ENCODE data around the gene MEOX1.
A peak's percentile ranks its signal among the peaks of the same experiment; 100 is the strongest.
"Not testable (repeated sequence)": the region's sequence is repeated elsewhere in the genome, so short reads cannot be mapped to it uniquely, and the experiment has no call there.

Gene MEOX1

GRCh38 chr17:43609613-43610385 is 51.9 kb downstream of the MEOX1 start:
- H3K4me3 ChIP-seq (ENCODE audit: low read depth, low read length): no peak overlapping the region
- H3K9me3 ChIP-seq (ENCODE audit: severe bottlenecking): peaks cover 12% of the 10 kb centered on the region
- no peaks in the 10 kb centered on the region for H3K27me3 ChIP-seq (ENCODE audit: insufficient read depth, low read depth, severe bottlenecking)
- TF ChIP-seq CTCF (IDR thresholded peaks at IDR 0.05; ENCODE audit: low read depth, low read length): no peak
- DNase-seq: no peak
- H3K36me3 ChIP-seq: no peaks in the 10 kb centered on the region
- no peak overlapping the region for H3K27ac ChIP-seq

DNA sequence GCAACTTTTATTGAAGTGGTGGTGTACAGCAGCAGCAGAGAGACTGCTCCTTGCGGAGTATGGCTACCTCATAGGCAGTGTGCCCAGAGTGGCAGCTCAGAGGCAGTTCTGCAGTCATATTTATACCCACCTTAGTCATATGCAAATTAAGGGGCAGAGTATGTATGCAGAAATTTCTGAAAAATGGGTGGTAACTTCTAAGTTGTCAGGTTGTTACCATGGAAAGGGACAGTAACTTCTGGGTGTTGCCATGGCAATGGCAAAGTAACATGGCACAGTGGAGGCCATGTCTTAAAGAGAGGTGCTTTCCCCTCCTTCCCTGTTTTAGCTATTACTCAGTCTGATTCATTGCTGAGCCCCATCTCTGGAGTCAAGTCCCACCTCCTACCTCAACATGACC is 53.4 kb downstream of the MEOX1 start:
- Histone ChIP-seq H3K36me3 (no peaks in the 10 kb centered on the region), H3K27ac (no peak overlapping the region), H3K4me3 (ENCODE audit: low read depth, low read length) (no peak overlapping the region), H3K9me3 (ENCODE audit: severe bottlenecking) (peaks cover 12% of the 10 kb centered on the region), H3K27me3 (ENCODE audit: insufficient read depth, low read depth, severe bottlenecking) (no peaks in the 10 kb centered on the region)
- TF ChIP-seq CTCF (IDR thresholded peaks at IDR 0.05; ENCODE audit: low read depth, low read length): no peak
- DNase-seq: no peak

DNA sequence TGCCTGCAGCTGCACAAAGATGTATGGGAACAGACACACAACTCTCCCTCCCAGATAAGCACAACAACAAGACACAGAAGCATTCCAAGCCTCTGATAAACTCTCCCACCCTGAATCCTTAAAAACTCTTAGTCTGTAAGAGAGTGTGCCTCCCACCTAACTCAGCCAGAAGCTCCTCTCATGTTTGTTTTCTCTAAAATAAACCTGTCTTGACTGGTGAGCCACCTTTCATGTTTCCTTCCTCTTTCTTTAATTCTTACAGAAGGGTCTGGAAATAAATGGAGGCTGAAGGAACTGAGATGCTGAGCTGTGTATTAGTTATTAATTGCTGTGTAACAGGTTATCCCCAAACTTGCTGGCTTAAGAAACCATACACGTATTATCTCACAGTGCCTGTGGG is 57.2 kb downstream of the MEOX1 start:
- no peaks in the 10 kb centered on the region for H3K27me3 ChIP-seq (ENCODE audit: insufficient read depth, low read depth, severe bottlenecking)
- no peak overlapping the region for H3K27ac ChIP-seq
- H3K4me3 ChIP-seq (ENCODE audit: low read depth, low read length): no peak overlapping the region

DNA sequence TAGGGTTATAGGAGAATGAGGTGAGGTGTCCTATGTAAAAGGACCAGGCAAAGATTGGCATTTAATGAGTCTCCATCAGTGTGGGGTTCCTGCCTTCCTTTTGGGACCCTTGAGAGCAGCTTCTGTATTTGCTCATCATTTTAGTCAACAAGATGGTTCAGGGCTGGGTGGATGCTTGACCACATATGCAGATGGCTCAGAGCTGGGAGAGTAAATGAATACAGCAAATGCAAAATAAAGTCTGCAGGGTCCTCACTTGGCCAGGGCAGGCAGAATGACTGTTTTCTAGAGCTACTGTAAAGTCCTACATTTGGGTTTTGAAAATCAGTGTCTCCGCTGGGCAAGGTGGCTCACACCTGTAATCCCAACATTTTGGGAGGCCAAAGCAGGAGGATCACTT is 58.4 kb downstream of the MEOX1 start:
- H3K36me3 ChIP-seq: no peaks in the 10 kb centered on the region
- H3K4me3 ChIP-seq (ENCODE audit: low read depth, low read length): no peak overlapping the region
- no peaks in the 10 kb centered on the region for H3K27me3 ChIP-seq (ENCODE audit: insufficient read depth, low read depth, severe bottlenecking)
- no peak for TF ChIP-seq CTCF (IDR thresholded peaks at IDR 0.05; ENCODE audit: low read depth, low read length)
- DNase-seq: no peak
- no peaks in the 10 kb centered on the region for H3K9me3 ChIP-seq (ENCODE audit: severe bottlenecking)
- no peak overlapping the region for H3K27ac ChIP-seq

More for the DNA sequence above, 57.2 kb downstream of the MEOX1 start:
- DNase-seq: no peak
- no peak for TF ChIP-seq CTCF (IDR thresholded peaks at IDR 0.05; ENCODE audit: low read depth, low read length)
- Histone ChIP-seq H3K36me3 (no peaks in the 10 kb centered on the region), H3K9me3 (ENCODE audit: severe bottlenecking) (no peaks in the 10 kb centered on the region)

DNA sequence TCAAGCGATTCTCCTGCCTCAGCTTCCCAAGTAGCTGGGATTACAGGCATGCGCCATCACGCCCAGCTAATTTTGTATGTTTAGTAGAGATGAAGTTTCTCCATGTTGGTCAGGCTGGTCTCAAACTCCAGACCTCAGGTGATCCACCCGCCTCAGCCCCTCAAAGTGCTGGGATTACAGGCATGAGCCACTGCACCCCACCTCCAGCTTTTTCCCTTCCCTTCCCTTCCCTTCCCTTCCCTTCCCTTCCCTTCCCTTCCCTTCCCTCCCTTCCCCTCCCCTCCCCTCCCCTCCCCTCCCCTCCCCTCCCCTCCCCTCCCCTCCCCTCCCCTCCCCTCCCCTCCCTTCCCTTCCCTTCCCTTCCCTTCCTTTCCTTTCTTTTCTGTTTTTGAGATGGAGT is 59.2 kb downstream of the MEOX1 start:
- H3K9me3 ChIP-seq (ENCODE audit: severe bottlenecking); H3K4me3 ChIP-seq (ENCODE audit: low read depth, low read length): not testable (repeated sequence)

DNA sequence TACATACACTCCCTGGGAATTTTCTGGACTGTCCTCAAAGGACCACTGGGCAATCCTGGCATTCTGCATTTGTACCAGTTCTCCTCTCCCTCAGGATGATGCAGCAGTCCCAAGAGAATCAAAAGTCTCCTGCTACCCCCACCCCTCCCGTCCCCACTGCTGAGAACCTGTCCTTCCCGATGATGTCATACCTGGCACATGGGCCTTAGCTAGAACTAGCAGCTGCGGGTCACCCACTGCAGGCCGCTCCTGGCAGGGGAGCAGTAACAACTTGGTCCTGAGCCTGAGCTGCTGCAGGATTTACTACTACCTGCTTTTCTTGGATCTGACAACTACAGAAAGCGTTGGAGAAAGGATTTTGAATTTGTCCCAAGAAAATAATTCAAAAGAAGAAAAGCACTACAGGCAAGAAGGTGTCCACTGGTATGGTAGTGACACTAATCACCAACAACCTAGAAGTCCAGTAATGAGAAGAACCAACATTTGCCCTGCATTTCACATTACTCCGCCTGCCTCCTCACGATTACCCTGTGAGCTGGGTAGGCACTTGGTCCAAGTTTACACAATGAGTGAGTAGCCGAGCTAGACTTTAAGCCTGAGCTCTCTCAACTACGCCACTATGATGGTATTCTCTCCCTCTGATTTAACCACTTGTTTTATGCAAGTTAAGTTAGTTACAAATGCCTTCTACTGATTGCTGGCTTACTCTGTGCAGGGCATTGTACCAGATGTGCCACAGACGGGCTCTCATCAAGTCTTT is 60.3 kb downstream of the MEOX1 start:
- TF ChIP-seq CTCF (IDR thresholded peaks at IDR 0.05; ENCODE audit: low read depth, low read length): no peak
- Histone ChIP-seq H3K4me3 (ENCODE audit: low read depth, low read length) (no peak overlapping the region), H3K9me3 (ENCODE audit: severe bottlenecking) (no peaks in the 10 kb centered on the region), H3K27me3 (ENCODE audit: insufficient read depth, low read depth, severe bottlenecking) (no peaks in the 10 kb centered on the region), H3K27ac (no peak overlapping the region), H3K36me3 (no peaks in the 10 kb centered on the region)
- DNase-seq: peak; percentile 59

More for the DNA sequence above, 59.2 kb downstream of the MEOX1 start:
- H3K36me3 ChIP-seq; H3K27me3 ChIP-seq (ENCODE audit: insufficient read depth, low read depth, severe bottlenecking); H3K27ac ChIP-seq; DNase-seq: not testable (repeated sequence)
